Prostate gland (tissue), 2 donors: Measurements from ENCODE around the gene HDAC10.

ENCODE experiments used
- POLR2AphosphoS5 ChIP-seq: sonication (generic); formaldehyde crosslinking; IDR thresholded peaks from one replicate; pipeline ENCODE4 v1.6.1; 2017; ENCODE audit warnings: antibody characterized with exemption
- TF ChIP-seq, protein P1 (sequence below), 4 experiments: fragments of 200-600 bp in 2 of 4; fragments of 450-650 bp in 2 of 4; sonication (generic) in 2 of 4; IDR thresholded peaks; 1 replicate in 3 of 4; 2 replicates in 1 of 4; pipeline ENCODE4 v1.5.1; 2016 to 2019; ENCODE audit warnings: antibody characterized with exemption in 4 of 4, mild to moderate bottlenecking in 2 of 4, moderate library complexity in 2 of 4

DNA sequence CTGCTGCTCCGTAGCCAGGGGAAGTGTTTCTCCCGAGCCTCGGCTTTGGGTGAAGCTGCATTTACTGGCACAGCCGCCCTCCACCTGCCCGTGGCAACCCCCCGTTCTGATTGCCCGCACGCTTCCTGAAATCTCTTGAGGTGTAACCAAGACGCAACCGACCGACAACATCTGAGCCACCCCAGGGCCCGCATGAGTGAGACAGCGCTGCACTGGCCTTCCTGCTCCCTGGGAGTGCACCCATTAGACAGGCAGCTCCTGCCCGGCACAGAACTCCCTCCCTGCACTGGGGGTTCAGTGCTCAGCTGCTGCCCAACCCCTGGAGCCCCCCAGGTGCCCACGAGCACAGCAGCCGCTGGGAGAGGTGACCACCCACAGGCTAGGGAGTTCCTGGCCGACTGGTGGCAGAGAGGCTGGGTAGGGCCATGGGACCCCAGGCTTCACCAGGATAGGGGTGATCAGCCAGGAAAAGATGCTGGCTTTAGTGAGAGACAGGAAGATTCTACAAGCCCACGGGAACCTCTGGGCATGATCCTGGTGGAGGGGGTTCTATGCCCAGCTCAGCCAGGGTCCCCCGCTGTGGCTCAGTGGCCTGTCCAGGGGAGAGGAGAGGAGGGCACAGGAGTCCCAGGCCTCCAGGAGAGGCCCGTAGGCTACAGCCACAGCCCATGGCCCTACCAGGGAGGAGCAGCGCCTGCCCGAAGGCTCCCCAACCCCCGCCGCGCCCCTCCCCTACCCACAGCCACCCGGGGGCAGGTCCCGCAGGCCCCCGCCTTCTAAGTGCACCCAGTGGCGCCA lies 41.8 kb upstream of the HDAC10 start:
- TF ChIP-seq POLR2AphosphoS5 = no peak
- TF ChIP-seq, protein P1, sequence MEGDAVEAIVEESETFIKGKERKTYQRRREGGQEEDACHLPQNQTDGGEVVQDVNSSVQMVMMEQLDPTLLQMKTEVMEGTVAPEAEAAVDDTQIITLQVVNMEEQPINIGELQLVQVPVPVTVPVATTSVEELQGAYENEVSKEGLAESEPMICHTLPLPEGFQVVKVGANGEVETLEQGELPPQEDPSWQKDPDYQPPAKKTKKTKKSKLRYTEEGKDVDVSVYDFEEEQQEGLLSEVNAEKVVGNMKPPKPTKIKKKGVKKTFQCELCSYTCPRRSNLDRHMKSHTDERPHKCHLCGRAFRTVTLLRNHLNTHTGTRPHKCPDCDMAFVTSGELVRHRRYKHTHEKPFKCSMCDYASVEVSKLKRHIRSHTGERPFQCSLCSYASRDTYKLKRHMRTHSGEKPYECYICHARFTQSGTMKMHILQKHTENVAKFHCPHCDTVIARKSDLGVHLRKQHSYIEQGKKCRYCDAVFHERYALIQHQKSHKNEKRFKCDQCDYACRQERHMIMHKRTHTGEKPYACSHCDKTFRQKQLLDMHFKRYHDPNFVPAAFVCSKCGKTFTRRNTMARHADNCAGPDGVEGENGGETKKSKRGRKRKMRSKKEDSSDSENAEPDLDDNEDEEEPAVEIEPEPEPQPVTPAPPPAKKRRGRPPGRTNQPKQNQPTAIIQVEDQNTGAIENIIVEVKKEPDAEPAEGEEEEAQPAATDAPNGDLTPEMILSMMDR (IDR thresholded peaks at IDR 0.05) = no peak
